ENCODE results near the gene DVL1. TPM values are rescaled to one million over a fixed set of nuclear protein-coding genes. Genes with fewer than 3 reads are reported as not detected.
A peak's percentile ranks its signal among the peaks of the same experiment; 100 is the strongest.

DVL1 gene
- total and polyA plus RNA-seq, 9 of the 15 experiments (the other 6 are each of a cell fraction or from before 2014, with no cell fraction given) = 0.62 to 135 (median 24.3) TPM

GRCh38 chr1:1293263-1294249 lies 55.7 kb downstream of the DVL1 start (continued):
- TF ChIP-seq ZBTB40 (IDR thresholded peaks at IDR 0.05) (no peak), ZBTB40 (CRISPR knock-in tag; IDR thresholded peaks at IDR 0.05) (no peak), E2F6 (IDR thresholded peaks at IDR 0.05; ENCODE audit: borderline replicate concordance in 1 of 2, extremely low read depth in 1 of 2, insufficient read depth in 1 of 2, insufficient read length in 1 of 2, low read depth in 1 of 2, low read length in 1 of 2, poor library complexity in 1 of 2, severe bottlenecking in 1 of 2) (peak; percentile 74 to 91), ZNF318 (IDR thresholded peaks at IDR 0.05; ENCODE audit: borderline replicate concordance in 1 of 2, low read depth in 1 of 2) (no peak), ATF1 (CRISPR knock-in tag; IDR thresholded peaks at IDR 0.05) (no peak), ATF1 (tag; IDR thresholded peaks at IDR 0.05) (no peak)
